LNCAP (cell line): ENCODE results near the gene EFNA5.

Source experiments
- TF ChIP-seq, protein P1 (sequence below): fragments of 450-650 bp; IDR thresholded peaks from 2 replicates; pipeline ENCODE4 v1.5.1; 2017; ENCODE audit warnings: mild to moderate bottlenecking

The EFNA5 gene

GRCh38 chr5:107555425-107556090 lies 115.2 kb downstream of the EFNA5 start:
- TF ChIP-seq, protein P1, sequence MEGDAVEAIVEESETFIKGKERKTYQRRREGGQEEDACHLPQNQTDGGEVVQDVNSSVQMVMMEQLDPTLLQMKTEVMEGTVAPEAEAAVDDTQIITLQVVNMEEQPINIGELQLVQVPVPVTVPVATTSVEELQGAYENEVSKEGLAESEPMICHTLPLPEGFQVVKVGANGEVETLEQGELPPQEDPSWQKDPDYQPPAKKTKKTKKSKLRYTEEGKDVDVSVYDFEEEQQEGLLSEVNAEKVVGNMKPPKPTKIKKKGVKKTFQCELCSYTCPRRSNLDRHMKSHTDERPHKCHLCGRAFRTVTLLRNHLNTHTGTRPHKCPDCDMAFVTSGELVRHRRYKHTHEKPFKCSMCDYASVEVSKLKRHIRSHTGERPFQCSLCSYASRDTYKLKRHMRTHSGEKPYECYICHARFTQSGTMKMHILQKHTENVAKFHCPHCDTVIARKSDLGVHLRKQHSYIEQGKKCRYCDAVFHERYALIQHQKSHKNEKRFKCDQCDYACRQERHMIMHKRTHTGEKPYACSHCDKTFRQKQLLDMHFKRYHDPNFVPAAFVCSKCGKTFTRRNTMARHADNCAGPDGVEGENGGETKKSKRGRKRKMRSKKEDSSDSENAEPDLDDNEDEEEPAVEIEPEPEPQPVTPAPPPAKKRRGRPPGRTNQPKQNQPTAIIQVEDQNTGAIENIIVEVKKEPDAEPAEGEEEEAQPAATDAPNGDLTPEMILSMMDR, result no peak

DNA sequence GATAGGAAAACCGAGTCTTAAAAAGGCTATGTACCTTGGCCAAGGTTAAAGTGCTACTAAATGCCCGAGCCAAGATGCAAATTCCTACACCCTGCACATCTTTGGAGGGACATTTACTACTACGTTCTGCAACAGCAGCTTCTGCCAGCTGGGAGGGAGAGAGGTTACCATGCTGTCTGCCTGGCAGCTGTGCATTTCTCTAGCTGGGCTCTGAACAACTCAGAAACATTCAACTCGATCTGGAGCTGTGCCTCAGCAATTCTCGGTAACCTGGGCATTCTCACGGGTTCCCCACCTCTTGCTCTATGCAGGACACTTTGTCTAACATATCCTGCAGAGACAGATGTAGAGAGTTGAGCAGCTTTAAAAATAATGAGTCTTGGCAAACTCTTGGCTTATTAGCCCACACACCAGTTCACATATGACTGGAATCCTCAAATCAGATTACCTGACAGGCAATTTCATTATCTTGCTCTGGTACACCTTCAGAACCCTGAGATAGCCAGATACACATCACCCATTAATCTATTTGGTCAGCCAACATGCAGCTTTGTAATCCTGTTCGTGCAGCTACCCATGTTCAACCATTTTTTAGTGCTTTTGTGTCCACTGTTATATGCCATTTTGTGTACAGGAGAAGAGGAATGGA lies 115.8 kb downstream of the EFNA5 start:
- TF ChIP-seq, protein P1, result no peak

GRCh38 chr5:107553117-107553555 lies 117.6 kb downstream of the EFNA5 start:
- TF ChIP-seq, protein P1, result no peak

GRCh38 chr5:107551088-107551487 lies 119.6 kb downstream of the EFNA5 start:
- TF ChIP-seq, protein P1, result no peak

DNA sequence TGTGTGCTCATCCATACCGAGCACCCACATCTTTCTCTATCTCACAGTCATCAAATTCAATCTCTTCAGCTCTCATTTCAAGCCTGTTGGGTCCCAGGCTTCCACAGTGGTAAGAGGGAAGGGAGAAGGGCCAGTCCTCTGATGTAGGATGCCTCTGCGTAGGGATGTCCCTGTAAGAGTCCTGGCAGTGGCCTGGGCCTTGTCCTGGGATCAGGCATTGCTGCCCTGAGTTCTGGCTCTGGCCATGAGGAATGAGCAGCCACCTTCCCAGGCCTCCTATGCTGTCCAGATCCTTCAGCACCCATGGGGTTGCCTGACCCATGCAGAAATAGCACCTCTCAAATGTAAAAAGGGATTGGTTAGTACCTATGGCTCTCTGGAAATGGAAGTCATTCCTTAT lies 121.2 kb downstream of the EFNA5 start:
- TF ChIP-seq, protein P1, result no peak

- TF ChIP-seq, protein P1, result no peak
Measured at GRCh38 chr5:107548477-107548876, 122.3 kb downstream of the EFNA5 start.

- TF ChIP-seq, protein P1, result no peak
Measured at GRCh38 chr5:107546719-107547118, 124.0 kb downstream of the EFNA5 start.
